ENCODE results near the gene TRIM72.

Gene TRIM72

GRCh38 chr16:31216422-31217135, 2.7 kb downstream of the TRIM72 start, which contains the start of gene PYDC1:
PYDC1 (minus strand) TSS chr16:31217135; CDS start chr16:31217028, 107 bp downstream.
- TF ChIP-seq TAF1 (IDR thresholded peaks at IDR 0.05; ENCODE audit: borderline replicate concordance, insufficient read depth, low read length) (no peak), SIN3A (IDR thresholded peaks at IDR 0.05; ENCODE audit: borderline replicate concordance, insufficient read depth, low read length) (no peak), REST (IDR thresholded peaks at IDR 0.05; ENCODE audit: insufficient read depth in 1 of 2, low read depth in 2 of 2, low read length in 2 of 2) (no peak), FOXP2 (optimal IDR thresholded peaks at IDR 0.05; ENCODE audit: borderline replicate concordance, extremely low read depth, extremely low read length, insufficient read depth) (no peak), POLR2AphosphoS5 (IDR thresholded peaks at IDR 0.05; ENCODE audit: low read depth, low read length) (no peak)

GRCh38 chr16:31217136-31217530, 3.2 kb downstream of the TRIM72 start:
- no peak for TF ChIP-seq REST (IDR thresholded peaks at IDR 0.05; ENCODE audit: insufficient read depth in 1 of 2, low read depth in 2 of 2, low read length in 2 of 2)
- TF ChIP-seq SIN3A (IDR thresholded peaks at IDR 0.05; ENCODE audit: borderline replicate concordance, insufficient read depth, low read length): no peak
- no peak for TF ChIP-seq FOXP2 (optimal IDR thresholded peaks at IDR 0.05; ENCODE audit: borderline replicate concordance, extremely low read depth, extremely low read length, insufficient read depth)
- no peak for TF ChIP-seq TAF1 (IDR thresholded peaks at IDR 0.05; ENCODE audit: borderline replicate concordance, insufficient read depth, low read length)
- TF ChIP-seq POLR2AphosphoS5 (IDR thresholded peaks at IDR 0.05; ENCODE audit: low read depth, low read length): no peak

- TF ChIP-seq REST (IDR thresholded peaks at IDR 0.05; ENCODE audit: insufficient read depth in 1 of 2, low read depth in 2 of 2, low read length in 2 of 2): no peak
- no peak for TF ChIP-seq TAF1 (IDR thresholded peaks at IDR 0.05; ENCODE audit: borderline replicate concordance, insufficient read depth, low read length)
- TF ChIP-seq POLR2AphosphoS5 (IDR thresholded peaks at IDR 0.05; ENCODE audit: low read depth, low read length): no peak
- no peak for TF ChIP-seq SIN3A (IDR thresholded peaks at IDR 0.05; ENCODE audit: borderline replicate concordance, insufficient read depth, low read length)
- no peak for TF ChIP-seq FOXP2 (optimal IDR thresholded peaks at IDR 0.05; ENCODE audit: borderline replicate concordance, extremely low read depth, extremely low read length, insufficient read depth)
Measured at GRCh38 chr16:31219154-31219741, 5.3 kb downstream of the TRIM72 start.

GRCh38 chr16:31221357-31222160, 7.6 kb downstream of the TRIM72 start:
- TF ChIP-seq POLR2AphosphoS5 (IDR thresholded peaks at IDR 0.05; ENCODE audit: low read depth, low read length): no peak
- TF ChIP-seq FOXP2 (optimal IDR thresholded peaks at IDR 0.05; ENCODE audit: borderline replicate concordance, extremely low read depth, extremely low read length, insufficient read depth): no peak
- TF ChIP-seq REST (IDR thresholded peaks at IDR 0.05; ENCODE audit: insufficient read depth in 1 of 2, low read depth in 2 of 2, low read length in 2 of 2): no peak

Data from PFSK-1 (cell line).